NCI-H2227 (cell line): ENCODE data around the gene CHTF18.
"Not testable (repeated sequence)": the region's sequence is repeated elsewhere in the genome, so short reads cannot be mapped to it uniquely, and the experiment has no call there.

Experiments
- DNase-seq: peaks from one replicate; lab custom pipeline; 2025; ENCODE audit not compliant: unreplicated experiment; lab: John Stamatoyannopoulos, UW

Gene CHTF18

GRCh38 chr16:825341-826061 lies 37.1 kb downstream of the CHTF18 start:
- DNase-seq, result peak; percentile 88

GRCh38 chr16:827513-827912 lies 39.1 kb downstream of the CHTF18 start:
- DNase-seq, result no peak

- DNase-seq, result no peak
These were observed 40.5 kb downstream of the CHTF18 start for GRCh38 chr16:828891-829290.

- no peak for DNase-seq
These were observed 41.9 kb downstream of the CHTF18 start for GRCh38 chr16:830107-830870.

GRCh38 chr16:830871-831570 lies 42.6 kb downstream of the CHTF18 start:
- DNase-seq, result no peak

- DNase-seq, result no peak
These were observed 43.4 kb downstream of the CHTF18 start for GRCh38 chr16:831571-832413.

GRCh38 chr16:832652-833336 lies 44.4 kb downstream of the CHTF18 start:
- DNase-seq, result no peak

GRCh38 chr16:833411-833810 lies 45.0 kb downstream of the CHTF18 start:
- DNase-seq, result no peak

- DNase-seq, result no peak
These were observed 47.0 kb downstream of the CHTF18 start for GRCh38 chr16:835373-835772.

- DNase-seq, result no peak
These were observed 47.8 kb downstream of the CHTF18 start for GRCh38 chr16:836221-836620.

- DNase-seq, result not testable (repeated sequence)
These were observed 48.4 kb downstream of the CHTF18 start for GRCh38 chr16:836822-837221.

- no peak for DNase-seq
These were observed 50.3 kb downstream of the CHTF18 start for GRCh38 chr16:838741-839140.

GRCh38 chr16:839643-840408 lies 51.4 kb downstream of the CHTF18 start:
- DNase-seq, result no peak

- DNase-seq, result no peak
These were observed 52.4 kb downstream of the CHTF18 start for GRCh38 chr16:840561-841454.

- DNase-seq, result no peak
These were observed 53.1 kb downstream of the CHTF18 start for GRCh38 chr16:841455-842060.

- DNase-seq, result no peak
These were observed 53.6 kb downstream of the CHTF18 start for GRCh38 chr16:842061-842476.

GRCh38 chr16:842711-843560 lies 54.5 kb downstream of the CHTF18 start:
- DNase-seq, result no peak
